ENCODE data around the gene ZP1.
"Not testable (repeated sequence)": the region's sequence is repeated elsewhere in the genome, so short reads cannot be mapped to it uniquely, and the experiment has no call there.

The ZP1 gene

GRCh38 chr11:60878245-60879101, 11.1 kb downstream of the ZP1 start:
- DNase-seq, result no peak

GRCh38 chr11:60879104-60879503, 11.8 kb downstream of the ZP1 start:
- no peak for DNase-seq

- DNase-seq, result no peak
These were observed 12.7 kb downstream of the ZP1 start for GRCh38 chr11:60879971-60880588.

- peak; percentile 79 for DNase-seq
These were observed 13.4 kb downstream of the ZP1 start for GRCh38 chr11:60880643-60881282.

- DNase-seq, result peak; percentile 73
These were observed 20.2 kb downstream of the ZP1 start for GRCh38 chr11:60887556-60887955.

- DNase-seq, result no peak
These were observed 22.5 kb downstream of the ZP1 start for GRCh38 chr11:60889869-60890311.

GRCh38 chr11:60890696-60891095, 23.4 kb downstream of the ZP1 start:
- DNase-seq, result no peak

GRCh38 chr11:60891103-60891741, 23.9 kb downstream of the ZP1 start:
- no peak for DNase-seq

GRCh38 chr11:60895687-60896086, 28.3 kb downstream of the ZP1 start:
- DNase-seq, result no peak

GRCh38 chr11:60897496-60897895, 30.2 kb downstream of the ZP1 start:
- DNase-seq, result no peak

GRCh38 chr11:60899046-60899936, 31.9 kb downstream of the ZP1 start:
- peak; percentile 47 for DNase-seq

- no peak for DNase-seq
These were observed 32.6 kb downstream of the ZP1 start for GRCh38 chr11:60899977-60900376.

- no peak for DNase-seq
These were observed 33.5 kb downstream of the ZP1 start for GRCh38 chr11:60900673-60901404.

- DNase-seq, result no peak
These were observed 35.3 kb downstream of the ZP1 start for GRCh38 chr11:60902625-60903024.

GRCh38 chr11:60905047-60905446, 37.7 kb downstream of the ZP1 start:
- peak; percentile 69 for DNase-seq

GRCh38 chr11:60905551-60906113, 38.3 kb downstream of the ZP1 start:
- DNase-seq, result peak; percentile 22

GRCh38 chr11:60906132-60906972, 39.0 kb downstream of the ZP1 start, which contains the start of gene PRPF19:
PRPF19 (minus strand) TSS chr11:60906585; CDS start chr11:60906382, 203 bp downstream.
- DNase-seq, result peak; percentile 95

GRCh38 chr11:60908803-60909202, 41.5 kb downstream of the ZP1 start:
- DNase-seq, result no peak

GRCh38 chr11:60909680-60910280, 42.4 kb downstream of the ZP1 start:
- DNase-seq, result not testable (repeated sequence)

GRCh38 chr11:60910281-60910687, 42.9 kb downstream of the ZP1 start:
- no peak for DNase-seq
